Measurements from ENCODE around the gene NCBP3.
A peak's percentile ranks its signal among the peaks of the same experiment; 100 is the strongest.

Gene NCBP3

GRCh38 chr17:3803308-3803640 is 42.8 kb downstream of the NCBP3 start:
- no peak for TF ChIP-seq CTCF (IDR thresholded peaks at IDR 0.05; ENCODE audit: low read length, missing control alignments)
- no peak for DNase-seq (ENCODE audit: low read depth)
- no peak overlapping the region for H3K4me3 ChIP-seq (replicated peaks; ENCODE audit: low read depth, low read length)

GRCh38 chr17:3802461-3803307 is 43.4 kb downstream of the NCBP3 start:
- TF ChIP-seq CTCF (IDR thresholded peaks at IDR 0.05; ENCODE audit: low read length, missing control alignments), result no peak
- H3K4me3 ChIP-seq (replicated peaks; ENCODE audit: low read depth, low read length), result no peak overlapping the region
- peak; percentile 84 for DNase-seq (ENCODE audit: low read depth)

- TF ChIP-seq CTCF (IDR thresholded peaks at IDR 0.05; ENCODE audit: low read length, missing control alignments), result no peak
- no peak for DNase-seq (ENCODE audit: low read depth)
- no peak overlapping the region for H3K4me3 ChIP-seq (replicated peaks; ENCODE audit: low read depth, low read length)
These were observed 44.3 kb downstream of the NCBP3 start for GRCh38 chr17:3801792-3802191.

GRCh38 chr17:3801347-3801746 is 44.7 kb downstream of the NCBP3 start:
- TF ChIP-seq CTCF (IDR thresholded peaks at IDR 0.05; ENCODE audit: low read length, missing control alignments), result no peak
- H3K4me3 ChIP-seq (replicated peaks; ENCODE audit: low read depth, low read length), result no peak overlapping the region
- no peak for DNase-seq (ENCODE audit: low read depth)

- no peak for DNase-seq (ENCODE audit: low read depth)
- H3K4me3 ChIP-seq (replicated peaks; ENCODE audit: low read depth, low read length), result no peak within 1 kb of the TSS
- TF ChIP-seq CTCF (IDR thresholded peaks at IDR 0.05; ENCODE audit: low read length, missing control alignments), result no peak
These were observed 45.4 kb downstream of the NCBP3 start, which contains the start of gene ITGAE for GRCh38 chr17:3800362-3801271. TSS of gene ITGAE (minus strand) at chr17:3801188. CDS start at chr17:3801144, 44 bp downstream.

- no peak overlapping the region for H3K4me3 ChIP-seq (replicated peaks; ENCODE audit: low read depth, low read length)
- DNase-seq (ENCODE audit: low read depth), result no peak
- no peak for TF ChIP-seq CTCF (IDR thresholded peaks at IDR 0.05; ENCODE audit: low read length, missing control alignments)
These were observed 46.7 kb downstream of the NCBP3 start for GRCh38 chr17:3799181-3799945.
